Renal cortical epithelial cell (primary cell): ENCODE results near the gene POLR2A. TPM values are rescaled to one million over a fixed set of nuclear protein-coding genes. Genes with fewer than 3 reads are reported as not detected.
"Not testable (repeated sequence)": the region's sequence is repeated elsewhere in the genome, so short reads cannot be mapped to it uniquely, and the experiment has no call there.

ENCODE experiments used
- DNase-seq: peaks from one replicate; pipeline ENCODE4 v3.0.0-alpha.2; 2011; ENCODE audit warnings: low read depth
- total RNA-seq: library from RNA; depleted of rRNA; stranded (reverse); fragments of >200 nt; gene quantifications from 2 replicates; pipeline ENCODE4 v1.2.3, GENCODE V29; 2014

The POLR2A gene
- total RNA-seq, 1 donor from 2014 or later: 169 TPM

GRCh38 chr17:7460850-7461660, 23.1 kb upstream of the POLR2A start:
- DNase-seq: no peak

- DNase-seq: no peak
Measured at GRCh38 chr17:7462474-7463371, 21.4 kb upstream of the POLR2A start.

- no peak for DNase-seq
Measured at GRCh38 chr17:7463372-7463846, 20.8 kb upstream of the POLR2A start.

- no peak for DNase-seq
Measured at GRCh38 chr17:7464081-7464480, 20.1 kb upstream of the POLR2A start.

- DNase-seq: no peak
Measured at GRCh38 chr17:7465597-7466275, 18.4 kb upstream of the POLR2A start.

- DNase-seq: no peak
Measured at GRCh38 chr17:7466318-7466638, 17.9 kb upstream of the POLR2A start.

GRCh38 chr17:7466639-7467341, 17.4 kb upstream of the POLR2A start:
- DNase-seq: peak; percentile 55

- DNase-seq: no peak
Measured at GRCh38 chr17:7467498-7467897, 16.7 kb upstream of the POLR2A start.

GRCh38 chr17:7468290-7468689, 15.9 kb upstream of the POLR2A start:
- no peak for DNase-seq

GRCh38 chr17:7468804-7469389, 15.3 kb upstream of the POLR2A start:
- DNase-seq: no peak

GRCh38 chr17:7469843-7470242, 14.3 kb upstream of the POLR2A start:
- DNase-seq: not testable (repeated sequence)

- DNase-seq: not testable (repeated sequence)
Measured at GRCh38 chr17:7470457-7470973, 13.7 kb upstream of the POLR2A start.

- no peak for DNase-seq
Measured at GRCh38 chr17:7471729-7472128, 12.4 kb upstream of the POLR2A start.

GRCh38 chr17:7474767-7475166, 9.4 kb upstream of the POLR2A start:
- not testable (repeated sequence) for DNase-seq

- DNase-seq: no peak
Measured at GRCh38 chr17:7475764-7476422, 8.3 kb upstream of the POLR2A start.

- DNase-seq: peak; percentile 56
Measured at GRCh38 chr17:7476494-7476893, 7.7 kb upstream of the POLR2A start.

GRCh38 chr17:7476951-7477350, 7.2 kb upstream of the POLR2A start:
- DNase-seq: no peak

- peak; percentile 82 for DNase-seq
Measured at GRCh38 chr17:7477392-7478275, 6.5 kb upstream of the POLR2A start.
